Forelimb muscle (tissue), 1 donor: ENCODE data around the gene SND1. TPM values are rescaled to one million over a fixed set of nuclear protein-coding genes. Genes with fewer than 3 reads are reported as not detected.

Experiments
- DNase-seq: peaks from one replicate; pipeline ENCODE4 v3.0.0-alpha.2; 2013; ENCODE audit warnings: low read depth
- polyA plus RNA-seq: library from polyadenylated mRNA; unstranded; fragments of 120-200 nt; gene quantifications from one replicate; pipeline ENCODE4 v1.2.1, GENCODE V29; 2013; ENCODE audit not compliant: insufficient read length

Gene SND1
- polyA plus RNA-seq, 1 donor, result 95.0 TPM

DNA sequence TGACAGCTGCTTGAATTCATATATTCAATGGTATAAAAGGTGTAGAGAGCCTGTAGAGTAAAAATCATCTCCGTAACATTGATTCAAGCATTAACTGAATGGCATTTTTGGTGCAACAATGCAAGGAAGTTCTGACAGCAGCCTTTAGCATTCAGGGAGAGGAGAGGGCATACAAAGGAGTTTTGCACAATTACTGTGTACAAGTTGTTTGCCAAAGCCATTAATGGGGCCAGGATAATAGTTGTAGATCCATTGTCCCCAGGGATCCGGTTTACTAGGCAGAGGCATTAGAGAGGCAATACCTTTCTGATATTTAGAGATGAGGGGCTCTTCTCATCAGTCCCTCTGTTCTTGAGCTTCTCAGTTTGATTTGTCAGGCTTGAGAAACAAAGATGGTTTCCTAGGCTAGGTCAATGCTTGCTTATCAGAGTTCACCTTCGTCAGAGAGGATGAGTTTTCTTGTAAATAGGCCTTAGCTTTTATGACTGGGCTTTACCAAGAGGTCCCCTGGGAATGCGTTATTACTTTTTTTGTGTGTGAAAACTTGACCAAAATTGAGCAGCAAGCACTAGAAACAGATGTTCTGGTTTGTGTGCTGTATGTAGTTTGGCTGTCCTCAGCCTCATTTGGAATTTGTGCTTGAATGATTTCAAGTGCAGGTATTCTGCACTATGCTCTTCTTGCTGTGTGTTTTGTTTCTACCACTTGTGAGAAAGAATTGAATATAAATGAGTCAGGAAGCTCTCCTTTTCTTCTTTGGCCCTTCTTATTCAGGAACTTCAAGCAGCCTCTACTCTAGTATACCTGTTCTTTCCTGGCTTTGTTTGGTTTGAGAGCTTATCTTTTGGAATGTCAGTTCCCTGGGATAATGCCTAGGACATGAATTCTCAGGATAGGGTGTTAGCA, 32.0 kb downstream of the SND1 start:
- DNase-seq, result no peak

DNA sequence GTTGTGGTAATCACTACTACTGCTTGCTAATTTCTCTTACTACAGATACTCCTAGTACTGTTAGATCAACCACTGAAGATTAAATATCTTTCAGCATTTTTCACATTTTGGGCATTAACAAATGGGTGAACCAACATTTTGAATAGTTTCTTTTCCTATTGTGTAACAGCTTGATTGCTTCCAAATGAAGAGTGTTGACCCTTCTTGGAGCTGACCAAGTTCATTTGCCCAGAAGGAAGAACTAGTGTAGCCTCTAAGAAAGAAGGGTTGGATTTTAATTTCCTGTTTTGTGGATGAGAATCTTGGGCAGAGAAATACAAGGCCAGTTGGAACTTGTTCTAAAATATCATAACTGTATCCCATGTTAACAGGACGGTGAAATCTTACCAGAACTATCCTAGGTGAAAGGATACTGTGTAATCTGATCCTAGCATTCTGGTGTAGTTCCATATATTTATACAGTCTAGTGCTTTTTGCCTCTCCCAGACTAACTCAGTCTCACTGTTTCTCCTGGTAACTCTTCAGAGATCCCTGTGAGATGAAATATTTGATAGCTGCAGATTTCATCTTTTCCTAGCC, 37.3 kb downstream of the SND1 start:
- no peak for DNase-seq

DNA sequence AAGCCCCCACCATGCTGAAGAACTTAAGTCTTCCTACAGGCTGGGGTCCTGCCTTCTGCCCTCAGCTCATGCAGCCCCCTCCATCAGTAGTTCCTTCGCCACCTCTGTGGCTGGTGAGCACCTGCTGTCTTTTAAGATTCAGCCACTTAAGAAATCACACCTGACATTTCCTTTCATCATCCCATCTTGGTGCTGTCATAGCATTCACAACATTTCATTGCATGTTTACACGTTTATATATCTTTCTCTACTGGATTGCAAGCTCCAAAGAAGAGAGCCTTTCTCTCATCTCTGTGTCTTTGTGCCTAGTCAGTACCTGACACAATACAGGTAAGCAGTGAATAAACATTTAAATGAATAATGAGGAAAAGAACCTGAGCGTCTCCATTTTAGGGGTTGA, 38.3 kb downstream of the SND1 start:
- no peak for DNase-seq

DNA sequence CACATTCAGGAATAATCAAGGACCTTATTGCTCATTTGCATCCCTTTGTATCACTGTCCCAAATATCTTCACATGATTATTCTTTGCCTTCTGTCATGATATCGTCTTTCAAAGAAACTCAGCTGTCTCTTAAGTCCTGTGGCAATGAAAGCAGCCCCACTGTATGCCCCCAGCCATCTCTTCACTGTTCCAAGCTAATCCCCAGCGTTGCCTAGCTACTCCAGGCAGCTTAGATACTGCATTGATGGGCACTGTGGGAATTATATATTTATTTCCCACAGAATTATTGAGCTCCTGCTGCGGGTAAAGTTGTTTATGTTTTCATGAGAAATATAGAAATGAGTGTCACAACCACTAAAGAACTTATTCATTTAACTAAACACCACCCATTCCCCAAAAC, 38.8 kb downstream of the SND1 start:
- no peak for DNase-seq

DNA sequence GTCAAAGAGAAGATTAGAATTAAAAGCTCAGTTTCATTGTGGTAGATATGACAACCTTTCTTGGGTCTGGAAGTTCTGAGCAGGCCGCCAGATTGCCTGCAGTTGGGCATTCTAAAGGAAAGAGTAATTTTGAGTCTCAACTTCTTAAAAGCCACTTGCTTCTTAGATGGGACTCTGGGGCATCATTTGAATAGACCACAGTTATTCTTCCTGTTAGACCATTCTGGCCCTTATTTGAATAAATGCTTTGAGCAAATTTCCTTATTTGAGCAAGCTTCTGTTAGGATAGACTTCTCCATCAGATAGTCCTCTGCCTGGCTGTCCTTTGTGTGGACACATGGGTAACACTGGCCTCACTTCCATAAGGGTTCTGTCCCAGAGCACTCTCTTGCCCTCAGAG, 40.2 kb downstream of the SND1 start:
- no peak for DNase-seq

DNA sequence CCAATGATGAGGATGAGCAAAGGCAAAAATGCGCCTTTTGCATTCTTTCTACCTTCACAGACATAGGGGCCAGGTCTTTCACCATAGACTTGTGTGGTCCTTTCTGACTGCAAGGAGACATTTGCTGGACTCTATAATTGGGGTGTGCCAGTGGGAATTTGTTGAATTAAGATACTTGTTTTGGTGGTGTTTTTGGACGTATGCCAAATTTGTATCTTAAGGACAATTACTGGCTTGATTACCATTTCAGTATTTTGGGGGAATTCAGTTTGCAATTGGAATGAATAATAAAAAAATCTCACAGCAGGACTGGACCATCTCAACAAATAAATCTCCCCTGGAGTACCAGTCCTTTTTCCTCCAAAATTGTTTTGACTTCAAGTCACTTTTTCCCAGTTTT, 47.9 kb downstream of the SND1 start:
- no peak for DNase-seq

DNA sequence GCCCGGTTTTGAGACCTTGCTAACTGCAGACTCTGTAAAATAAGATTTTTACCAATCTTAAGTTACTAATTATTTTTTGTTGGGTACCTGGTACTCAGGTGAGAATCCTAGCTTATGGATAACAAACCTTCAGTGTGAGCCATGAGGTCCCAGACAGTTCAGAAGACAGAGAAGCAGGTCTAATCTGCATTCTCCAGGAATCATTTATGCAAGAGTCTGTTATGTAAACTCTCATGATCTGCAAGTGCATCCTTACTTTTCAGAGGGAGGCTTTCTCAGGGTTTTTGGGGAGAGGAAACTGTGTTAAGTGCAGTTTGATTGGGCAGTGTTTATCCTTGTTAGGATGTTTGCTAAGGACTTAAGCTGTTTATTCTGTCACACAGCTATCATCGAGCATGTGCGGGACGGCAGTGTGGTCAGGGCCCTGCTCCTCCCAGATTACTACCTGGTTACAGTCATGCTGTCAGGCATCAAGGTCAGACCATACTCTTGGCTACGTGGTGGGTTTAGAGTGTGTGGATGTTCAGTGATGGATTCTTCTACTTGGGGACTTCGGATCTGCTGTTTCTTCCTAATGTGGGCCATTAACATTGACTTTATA, 50.2 kb downstream of the SND1 start:
- no peak for DNase-seq

DNA sequence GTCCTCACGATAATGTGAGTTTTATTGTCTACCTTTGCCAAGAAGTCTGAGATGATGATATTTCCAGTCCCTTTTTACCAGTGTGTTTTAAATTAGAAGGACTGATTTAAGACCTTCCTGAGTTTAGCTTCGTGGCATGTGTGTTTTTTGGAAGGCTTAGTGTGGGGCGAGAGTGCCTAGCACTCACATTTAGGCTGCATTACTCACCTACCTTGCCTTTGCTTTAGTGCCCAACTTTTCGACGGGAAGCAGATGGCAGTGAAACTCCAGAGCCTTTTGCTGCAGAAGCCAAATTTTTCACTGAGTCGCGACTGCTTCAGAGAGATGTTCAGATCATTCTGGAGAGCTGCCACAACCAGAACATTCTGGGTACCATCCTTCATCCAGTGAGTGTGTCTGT, 50.9 kb downstream of the SND1 start:
- no peak for DNase-seq

DNA sequence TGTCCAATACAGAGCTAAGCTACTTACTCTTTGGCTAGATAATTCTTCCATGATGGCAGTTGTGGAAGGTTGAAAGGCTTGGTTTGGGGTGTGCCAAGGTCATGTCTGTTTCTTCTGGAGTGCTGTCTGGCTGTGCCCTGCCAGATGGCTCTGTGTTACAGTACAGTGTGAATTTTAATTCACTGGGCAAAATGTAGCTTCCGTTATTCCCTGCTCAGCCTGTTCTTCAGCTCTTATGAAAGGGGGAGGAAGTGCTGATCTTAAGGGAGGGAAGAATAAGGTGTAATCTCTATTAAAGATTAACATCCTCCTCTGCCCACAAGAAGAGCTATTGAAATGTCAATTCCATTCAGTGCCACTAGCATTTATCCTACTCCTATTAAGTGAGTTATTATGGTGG, 52.2 kb downstream of the SND1 start:
- no peak for DNase-seq

DNA sequence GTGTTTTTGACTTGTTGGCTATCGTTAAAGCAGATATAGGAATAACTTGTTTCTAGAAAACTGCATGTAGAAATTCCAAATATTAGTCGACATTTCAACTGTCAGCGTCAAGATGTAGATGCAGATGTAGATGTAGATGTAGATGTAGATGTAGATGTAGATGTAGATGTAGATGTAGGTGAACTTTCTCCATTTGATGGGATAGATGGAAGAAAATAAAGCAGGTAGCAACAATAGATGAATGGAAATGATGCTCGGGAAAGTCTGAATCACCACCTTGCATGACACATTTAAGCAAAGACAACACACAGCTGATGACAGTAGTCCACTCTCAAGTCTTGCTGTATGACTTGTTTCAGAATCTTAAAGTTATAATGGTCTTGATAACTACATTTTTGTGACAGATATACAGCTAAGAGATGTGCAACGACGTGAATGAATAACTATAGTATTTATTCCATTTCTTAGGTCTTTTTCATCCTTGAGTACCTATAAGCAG, 53.5 kb downstream of the SND1 start:
- no peak for DNase-seq

DNA sequence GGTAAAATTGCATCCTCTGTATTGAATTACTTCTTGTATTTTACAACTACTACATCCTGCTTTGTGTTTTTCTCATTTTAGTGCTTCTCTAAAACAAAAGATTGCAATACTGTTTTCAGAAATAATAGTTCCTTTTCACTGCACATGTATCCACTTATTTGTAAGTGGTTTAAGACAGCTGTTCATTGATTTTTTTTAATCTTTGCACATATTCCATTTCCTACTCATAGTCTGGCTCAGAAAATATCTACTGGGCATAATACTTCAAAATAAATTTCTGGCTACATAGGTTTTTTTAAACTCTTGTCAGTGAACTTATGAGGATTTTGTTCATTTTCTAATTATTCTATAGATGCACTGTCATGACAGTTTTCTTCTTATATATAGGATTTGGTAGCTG, 54.8 kb downstream of the SND1 start:
- DNase-seq, result no peak

DNA sequence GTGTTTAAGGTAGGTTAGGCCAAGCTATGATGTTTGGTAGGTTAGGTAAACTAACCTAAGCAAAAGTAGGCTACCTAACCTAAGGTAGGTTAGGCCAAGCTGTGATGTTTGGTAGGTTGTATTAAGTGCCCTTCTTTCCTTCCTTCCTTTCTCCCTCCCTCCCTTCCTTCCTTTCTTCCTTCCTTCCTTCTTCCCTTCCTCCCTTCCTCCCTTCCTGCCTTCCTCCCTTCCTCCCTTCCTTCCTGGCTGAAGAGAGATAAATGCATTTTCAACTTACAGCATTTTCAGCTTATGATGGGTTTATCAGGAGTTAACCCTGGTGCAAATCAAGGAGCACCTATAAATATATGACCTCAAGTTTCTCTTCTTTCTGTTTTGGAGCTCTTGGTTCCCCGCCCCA, 56.2 kb downstream of the SND1 start:
- DNase-seq, result no peak

DNA sequence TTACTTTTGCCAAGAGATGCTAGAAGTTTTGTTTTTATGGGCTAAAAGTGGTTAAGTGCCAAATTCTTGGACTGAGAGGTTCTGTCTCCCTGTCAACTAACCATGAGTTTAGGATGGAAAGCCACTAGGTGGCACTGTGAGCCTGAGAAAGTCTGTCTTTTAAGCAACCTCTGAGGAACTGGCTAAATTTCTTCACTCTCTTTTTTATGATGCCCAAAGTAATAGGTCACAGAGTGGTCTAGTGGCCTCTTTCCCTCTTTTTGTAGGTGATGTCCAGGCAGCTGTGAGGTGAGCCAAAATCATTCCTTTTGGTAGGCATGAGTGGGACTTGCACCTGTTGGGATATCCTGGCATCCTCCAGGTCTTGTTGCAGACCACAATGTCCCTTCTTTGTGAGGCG, 56.8 kb downstream of the SND1 start:
- DNase-seq, result peak; percentile 56

DNA sequence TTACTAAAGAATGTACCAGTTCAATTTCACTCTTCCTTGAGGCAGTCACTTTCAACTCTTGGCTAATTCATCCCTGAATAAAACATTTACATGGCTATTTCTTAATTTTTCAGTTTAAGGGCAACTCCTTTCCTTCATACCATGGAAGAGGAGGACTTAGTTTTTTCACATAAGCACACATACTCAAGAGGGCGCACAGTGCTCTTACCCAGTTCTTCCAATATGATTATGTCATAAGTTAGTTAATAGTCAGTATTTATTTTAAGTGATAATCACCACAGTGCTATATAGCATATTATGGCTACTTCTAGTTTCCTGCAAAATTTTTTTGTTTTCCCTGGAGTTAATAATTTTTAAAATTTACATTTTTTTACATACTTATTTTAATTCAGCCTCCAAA, 58.6 kb downstream of the SND1 start:
- no peak for DNase-seq

DNA sequence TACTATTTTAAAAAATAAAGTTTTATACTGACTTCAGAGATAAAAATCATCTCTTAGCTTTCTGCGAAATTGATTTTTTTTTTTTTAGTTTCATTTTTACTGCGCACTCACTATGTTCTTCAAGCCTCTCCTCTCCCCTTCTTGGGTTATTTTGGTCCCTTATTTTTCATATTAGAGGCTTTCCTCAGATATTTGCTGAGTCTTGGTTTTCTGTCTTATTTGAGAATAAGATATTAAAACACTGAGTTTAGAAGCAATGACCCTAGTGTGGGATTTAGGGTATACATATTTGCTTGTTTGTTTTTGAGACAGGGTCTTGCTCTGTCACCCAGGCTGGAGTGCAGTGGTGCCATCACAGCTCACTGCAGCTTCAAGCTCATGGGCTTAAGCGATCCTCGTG, 59.9 kb downstream of the SND1 start:
- no peak for DNase-seq

DNA sequence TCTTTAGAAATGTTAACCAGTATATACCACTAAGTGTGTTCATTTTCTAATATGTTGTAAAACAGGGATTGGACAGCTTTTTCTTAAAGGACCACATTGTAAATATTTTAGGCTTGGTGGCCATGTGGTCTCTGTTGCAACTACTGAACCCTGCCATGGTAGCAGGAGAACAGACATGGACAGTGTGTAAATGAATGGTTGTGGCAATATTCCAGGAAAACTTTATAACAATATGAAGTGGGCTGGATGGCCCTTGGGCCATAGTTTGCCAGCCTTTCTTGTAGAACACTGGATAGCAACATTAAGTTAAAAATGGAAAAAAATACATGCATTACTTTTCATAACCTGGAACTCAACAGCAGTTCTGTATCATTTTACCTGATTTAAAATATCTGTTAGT, 61.0 kb downstream of the SND1 start:
- no peak for DNase-seq

DNA sequence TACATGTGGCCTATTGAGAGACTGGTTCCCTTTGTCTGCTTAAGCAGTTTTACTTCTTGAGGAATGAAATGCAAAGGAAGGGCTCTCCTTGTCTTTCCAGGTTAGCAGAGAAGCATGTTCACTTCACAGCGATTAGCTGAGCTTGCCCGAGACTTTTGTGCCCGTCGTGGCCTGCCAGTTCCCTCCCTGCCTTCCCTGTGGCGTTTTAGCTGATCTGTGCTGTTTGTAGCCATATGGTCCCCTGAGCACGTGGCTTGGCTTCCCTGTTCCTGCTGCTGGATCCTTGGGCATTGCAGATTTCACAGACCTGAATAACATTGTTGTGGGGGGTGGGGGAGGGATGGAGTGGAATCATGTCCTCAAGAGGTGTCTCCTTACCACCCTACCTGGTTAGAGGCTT, 61.8 kb downstream of the SND1 start:
- no peak for DNase-seq

DNA sequence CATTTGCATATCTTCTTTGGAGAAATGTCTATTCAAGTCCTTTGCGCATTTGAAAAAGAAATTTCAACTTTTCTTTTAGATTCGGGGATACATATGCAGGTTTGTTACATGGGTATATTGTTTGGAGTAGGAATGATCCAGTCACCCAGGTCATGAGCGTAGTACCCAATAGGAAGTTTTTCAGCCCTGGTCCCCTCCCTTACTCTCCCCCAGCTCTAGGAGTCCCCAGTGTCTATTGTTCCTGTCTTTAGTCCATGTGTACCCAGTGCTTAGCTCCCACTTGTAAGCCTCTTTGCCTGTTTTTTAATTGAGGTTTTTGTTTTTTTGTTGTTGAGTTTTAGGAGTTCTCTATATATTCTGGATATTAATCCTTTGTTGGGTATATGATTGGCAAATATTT, 63.3 kb downstream of the SND1 start:
- no peak for DNase-seq

DNA sequence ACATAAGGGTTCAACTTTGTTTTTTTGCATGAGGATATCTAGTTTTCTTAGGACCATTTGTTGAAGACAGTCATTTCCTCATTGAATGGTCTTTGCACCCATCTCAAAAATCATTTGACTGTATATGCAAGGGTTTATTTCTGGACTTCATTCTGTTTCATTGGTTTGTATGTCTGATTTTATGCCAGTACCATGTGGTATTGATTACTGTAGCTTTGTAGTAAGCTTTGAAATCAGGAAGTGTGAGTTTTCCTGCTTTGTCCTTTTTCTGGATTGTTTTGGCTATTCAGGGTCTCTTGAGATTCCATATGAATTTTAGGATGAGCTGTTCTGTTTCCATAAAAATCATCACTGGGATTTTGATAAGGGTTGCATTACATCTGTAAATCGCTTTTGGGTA, 63.9 kb downstream of the SND1 start:
- no peak for DNase-seq

DNA sequence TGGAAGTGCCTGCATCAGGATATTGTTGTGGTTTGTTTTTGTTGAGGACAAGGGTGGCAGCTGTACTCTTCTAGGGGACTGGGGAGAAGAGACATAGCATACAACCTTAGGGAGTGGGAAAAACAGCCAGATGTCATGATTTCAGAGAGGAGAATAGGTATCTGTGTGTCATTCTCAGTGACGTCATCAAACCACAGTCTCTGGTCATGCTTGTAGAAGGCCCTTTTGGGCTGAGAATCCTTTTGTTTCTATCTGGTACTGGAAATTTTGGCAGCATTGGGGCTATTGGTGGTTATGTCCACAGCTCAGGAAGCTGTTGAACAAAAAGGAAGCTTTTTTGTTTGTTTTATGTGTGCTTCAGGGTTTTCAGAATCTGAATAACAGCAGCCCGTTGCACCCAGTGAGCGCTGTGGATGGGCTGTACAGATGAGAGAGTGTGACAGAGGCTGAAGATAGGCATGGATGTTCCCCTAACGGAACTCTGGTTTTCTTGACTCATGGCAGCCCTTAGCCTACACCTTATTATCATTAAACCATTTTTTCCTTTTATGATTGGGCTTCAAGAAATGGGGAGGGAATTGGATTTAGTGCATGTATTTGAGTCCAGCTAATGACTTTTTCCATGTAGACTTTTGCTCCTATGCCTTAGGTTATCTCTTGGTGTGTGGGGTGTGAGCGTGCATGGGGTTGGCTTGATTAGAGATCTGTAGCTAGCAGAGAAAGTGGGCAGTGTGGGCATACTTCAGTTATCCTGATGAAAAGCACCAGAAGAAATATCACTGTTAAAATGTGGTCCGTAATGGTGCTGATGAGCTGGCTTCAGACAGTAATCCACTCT, 65.7 kb downstream of the SND1 start:
- DNase-seq, result no peak

DNA sequence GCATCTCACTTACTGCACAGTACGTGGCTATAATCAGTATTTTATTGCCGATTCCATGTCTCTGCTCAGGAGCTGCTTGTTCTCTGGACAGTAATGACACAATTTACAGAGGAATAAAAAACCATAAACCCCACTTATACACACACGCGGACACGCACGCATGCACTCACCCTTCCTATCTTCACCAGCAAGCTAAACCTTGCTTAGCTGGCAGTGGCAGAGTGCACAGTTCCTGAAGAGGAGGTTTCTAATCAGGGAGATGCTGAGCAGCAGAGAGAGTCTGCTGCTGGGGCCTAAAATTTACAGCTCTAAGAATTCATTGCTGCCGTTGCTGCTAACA, 66.3 kb downstream of the SND1 start:
- no peak for DNase-seq

DNA sequence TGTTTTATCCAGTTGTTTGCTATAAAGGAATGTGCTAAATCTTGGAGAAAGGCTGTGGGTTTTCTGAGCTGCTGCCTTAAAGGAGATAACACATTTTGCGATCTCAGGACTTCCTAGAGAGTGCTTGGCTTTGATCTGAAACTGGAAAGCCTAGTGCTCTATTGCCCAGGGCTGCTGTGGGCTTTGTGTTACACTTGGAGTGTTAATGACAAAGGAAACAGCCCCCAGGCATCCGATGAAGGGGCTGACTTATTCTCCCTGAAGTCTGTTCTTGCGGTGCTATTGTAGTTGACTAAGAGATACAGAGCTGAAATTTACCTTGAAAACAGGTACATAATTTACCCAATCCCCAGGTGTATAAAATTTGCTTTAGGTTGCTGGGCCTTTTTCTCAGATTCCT, 74.5 kb downstream of the SND1 start:
- DNase-seq, result no peak
